ENCODE results near the gene MAP6D1.

Gene MAP6D1

DNA sequence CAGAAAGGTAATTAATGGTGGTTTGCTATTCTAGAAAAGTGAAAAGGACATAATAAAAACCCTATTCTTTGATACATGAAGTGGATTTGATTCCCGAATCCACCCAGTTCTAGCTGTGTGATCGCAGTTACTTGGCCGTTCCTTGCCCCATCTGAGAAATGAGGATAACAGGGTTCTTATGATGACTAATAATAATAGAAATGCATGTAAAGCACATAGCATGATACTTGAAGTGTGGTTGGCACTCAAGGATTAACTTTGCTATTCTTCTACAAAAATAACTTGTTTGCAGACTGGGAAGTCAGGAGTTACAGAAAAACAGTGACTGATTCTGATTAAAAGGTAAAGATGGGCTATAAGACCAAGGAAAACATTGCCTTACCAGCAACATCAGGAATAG is 32.5 kb upstream of the MAP6D1 start:
- DNase-seq, result no peak
- TF ChIP-seq, protein P1, sequence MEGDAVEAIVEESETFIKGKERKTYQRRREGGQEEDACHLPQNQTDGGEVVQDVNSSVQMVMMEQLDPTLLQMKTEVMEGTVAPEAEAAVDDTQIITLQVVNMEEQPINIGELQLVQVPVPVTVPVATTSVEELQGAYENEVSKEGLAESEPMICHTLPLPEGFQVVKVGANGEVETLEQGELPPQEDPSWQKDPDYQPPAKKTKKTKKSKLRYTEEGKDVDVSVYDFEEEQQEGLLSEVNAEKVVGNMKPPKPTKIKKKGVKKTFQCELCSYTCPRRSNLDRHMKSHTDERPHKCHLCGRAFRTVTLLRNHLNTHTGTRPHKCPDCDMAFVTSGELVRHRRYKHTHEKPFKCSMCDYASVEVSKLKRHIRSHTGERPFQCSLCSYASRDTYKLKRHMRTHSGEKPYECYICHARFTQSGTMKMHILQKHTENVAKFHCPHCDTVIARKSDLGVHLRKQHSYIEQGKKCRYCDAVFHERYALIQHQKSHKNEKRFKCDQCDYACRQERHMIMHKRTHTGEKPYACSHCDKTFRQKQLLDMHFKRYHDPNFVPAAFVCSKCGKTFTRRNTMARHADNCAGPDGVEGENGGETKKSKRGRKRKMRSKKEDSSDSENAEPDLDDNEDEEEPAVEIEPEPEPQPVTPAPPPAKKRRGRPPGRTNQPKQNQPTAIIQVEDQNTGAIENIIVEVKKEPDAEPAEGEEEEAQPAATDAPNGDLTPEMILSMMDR (IDR thresholded peaks at IDR 0.05), result no peak
- no peak overlapping the region for H3K4me3 Mint-ChIP-seq
- H3K9me3 Mint-ChIP-seq, result peaks cover 11% of the 10 kb centered on the region
- H3K27ac Mint-ChIP-seq, result peak overlapping the region; percentile 75
- H3K27me3 Mint-ChIP-seq (ENCODE audit: low read depth, poor library complexity), result no peaks in the 10 kb centered on the region
- H3K36me3 Mint-ChIP-seq (ENCODE audit: low read depth), result peaks cover 80% of the 10 kb centered on the region
- H3K4me1 Mint-ChIP-seq, result no peaks in the 10 kb centered on the region

DNA sequence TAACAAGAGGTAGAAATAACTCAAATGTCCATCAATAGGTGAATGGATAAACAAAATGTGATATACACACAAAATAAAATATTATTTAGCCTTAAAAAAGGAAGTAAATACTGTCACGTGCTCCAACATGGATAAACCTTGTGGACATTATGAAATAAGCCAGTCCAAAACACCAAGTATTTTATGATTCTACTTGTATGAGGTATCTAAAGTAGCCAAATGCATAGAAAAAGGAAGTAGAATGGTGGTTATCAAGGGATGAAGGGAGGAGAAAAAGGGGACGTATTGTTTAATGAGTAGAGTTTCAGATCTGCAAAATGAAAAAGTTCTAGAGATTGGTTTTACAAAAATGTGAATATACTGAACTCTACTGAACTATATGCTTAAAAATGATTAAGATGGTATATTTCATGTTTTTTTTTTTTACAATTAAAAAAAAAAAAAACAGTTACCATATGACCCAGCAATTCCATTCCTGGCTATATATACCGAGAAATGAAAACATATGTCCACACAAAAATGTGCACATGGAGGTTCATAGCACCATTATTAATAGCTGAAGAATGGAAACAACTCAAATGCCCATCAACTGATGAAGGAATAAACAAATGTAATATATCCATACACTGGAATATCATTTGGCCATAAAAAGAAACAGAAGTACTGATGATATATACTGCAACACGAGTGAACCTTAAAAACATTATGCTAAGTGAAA is 29.1 kb upstream of the MAP6D1 start:
- no peaks in the 10 kb centered on the region for H3K27me3 Mint-ChIP-seq (ENCODE audit: low read depth, poor library complexity)
- TF ChIP-seq, protein P1 (IDR thresholded peaks at IDR 0.05), result no peak
- H3K27ac Mint-ChIP-seq, result no peak overlapping the region
- H3K9me3 Mint-ChIP-seq, result peaks cover 11% of the 10 kb centered on the region
- H3K36me3 Mint-ChIP-seq (ENCODE audit: low read depth), result peaks cover 82% of the 10 kb centered on the region
- H3K4me1 Mint-ChIP-seq, result no peaks in the 10 kb centered on the region
- no peak overlapping the region for H3K4me3 Mint-ChIP-seq
- DNase-seq, result no peak

DNA sequence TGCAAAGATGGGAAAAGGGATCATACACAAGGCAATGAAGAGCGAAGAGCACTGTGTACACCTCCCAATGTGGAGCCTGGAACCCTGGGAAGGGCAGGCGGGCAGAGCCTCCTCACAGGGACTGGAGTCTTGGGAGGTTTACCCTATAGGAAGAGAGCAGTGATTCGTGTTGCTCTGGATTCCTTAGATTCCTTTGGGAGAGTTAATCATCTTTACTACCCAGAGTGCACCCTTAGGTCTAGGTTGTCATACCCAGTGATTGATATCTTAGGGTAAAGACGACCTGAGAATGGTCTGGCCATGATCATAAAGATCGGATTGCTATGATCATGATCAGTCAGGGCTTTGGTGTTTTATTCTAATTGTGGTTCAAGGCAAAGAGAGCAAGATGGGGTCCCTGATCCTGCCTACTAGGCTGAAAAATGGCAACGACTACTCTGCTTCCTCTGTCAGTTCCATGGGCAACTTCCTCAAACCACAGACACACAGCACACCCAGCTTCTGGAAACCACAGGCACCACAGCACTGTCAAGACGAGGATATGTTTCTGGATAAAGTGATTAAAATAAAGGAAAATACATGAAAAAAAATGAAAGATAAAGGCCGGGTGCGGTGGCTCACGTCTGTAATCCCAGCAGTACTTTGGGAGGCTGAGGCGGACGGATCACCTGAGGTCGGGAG is 20.4 kb upstream of the MAP6D1 start:
- H3K27ac Mint-ChIP-seq, result peak overlapping the region; percentile 90

DNA sequence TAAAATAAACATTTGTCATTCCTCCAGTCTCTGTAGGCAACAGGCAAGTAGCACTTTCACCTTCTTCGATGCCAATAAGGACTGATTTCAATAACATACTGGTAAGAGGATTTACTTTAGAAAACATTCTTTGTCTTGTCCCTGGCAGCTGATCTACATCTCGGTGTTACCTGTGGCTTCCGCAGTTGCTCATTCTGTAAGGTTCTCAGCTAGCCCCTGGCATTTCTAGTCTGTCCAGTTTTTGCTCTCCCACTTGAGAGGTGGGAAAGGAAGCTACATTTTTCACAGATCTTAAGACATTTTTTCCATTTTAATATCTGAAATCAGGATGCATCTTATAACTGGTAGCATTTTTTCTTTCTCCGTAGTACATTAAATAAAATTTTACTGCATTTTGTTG is 19.7 kb upstream of the MAP6D1 start:
- no peaks in the 10 kb centered on the region for H3K4me1 Mint-ChIP-seq
- H3K9me3 Mint-ChIP-seq, result no peaks in the 10 kb centered on the region
- peaks cover 61% of the 10 kb centered on the region for H3K36me3 Mint-ChIP-seq (ENCODE audit: low read depth)
- no peak for DNase-seq
- no peak overlapping the region for H3K4me3 Mint-ChIP-seq
- no peaks in the 10 kb centered on the region for H3K27me3 Mint-ChIP-seq (ENCODE audit: low read depth, poor library complexity)
- TF ChIP-seq, protein P1 (IDR thresholded peaks at IDR 0.05), result no peak
- no peak overlapping the region for H3K27ac Mint-ChIP-seq

More for the DNA sequence above, 20.4 kb upstream of the MAP6D1 start:
- TF ChIP-seq, protein P1 (IDR thresholded peaks at IDR 0.05), result no peak
- Mint-ChIP-seq H3K4me1 (no peaks in the 10 kb centered on the region), H3K4me3 (no peak overlapping the region), H3K9me3 (no peaks in the 10 kb centered on the region), H3K36me3 (ENCODE audit: low read depth) (peaks cover 61% of the 10 kb centered on the region), H3K27me3 (ENCODE audit: low read depth, poor library complexity) (no peaks in the 10 kb centered on the region)
- DNase-seq, result no peak

DNA sequence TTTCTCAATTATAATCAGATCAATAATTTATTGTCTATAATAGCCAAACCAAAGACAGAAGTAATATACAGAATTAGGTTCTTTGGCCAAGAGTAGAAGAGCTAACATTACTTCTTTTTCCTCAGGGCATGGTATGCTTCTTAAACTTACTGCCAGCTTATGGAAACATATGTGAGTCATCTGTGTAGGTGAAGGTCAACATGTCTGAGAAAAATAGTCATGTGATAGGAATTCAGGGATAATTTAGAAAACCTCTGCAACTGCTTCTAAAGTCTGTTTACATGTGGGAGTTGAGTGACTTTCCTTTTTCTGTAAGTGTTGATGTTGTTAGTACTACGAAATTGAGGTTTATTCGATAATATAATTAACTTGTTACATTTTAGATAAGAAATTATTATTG is 19.2 kb upstream of the MAP6D1 start:
- Mint-ChIP-seq H3K4me3 (no peak overlapping the region), H3K4me1 (no peaks in the 10 kb centered on the region), H3K27ac (no peak overlapping the region), H3K27me3 (ENCODE audit: low read depth, poor library complexity) (no peaks in the 10 kb centered on the region), H3K36me3 (ENCODE audit: low read depth) (peaks cover 61% of the 10 kb centered on the region), H3K9me3 (no peaks in the 10 kb centered on the region)
- TF ChIP-seq, protein P1 (IDR thresholded peaks at IDR 0.05), result no peak
- DNase-seq, result no peak

Data from nephron progenitor cell (in vitro differentiated cells).